ENCODE measurements around the gene RBBP8NL.

- no peak for TF ChIP-seq CTCF (IDR thresholded peaks at IDR 0.05)
- TF ChIP-seq REST (IDR thresholded peaks at IDR 0.05; ENCODE audit: insufficient read depth in 1 of 2, low read depth in 2 of 2, low read length in 1 of 2), result no peak
These were observed 19.3 kb downstream of the RBBP8NL start for GRCh38 chr20:62408055-62408454.
